A673 (cell line): ENCODE measurements around the gene RHPN2.

Experiments used
- CTCF ChIP-seq: fragments of 300-800, 200-600 bp; sonication (generic); conservative IDR thresholded peaks from 2 replicates; pipeline ENCODE4 v1.5.1; 2017; ENCODE audit warnings: low read depth, mild to moderate bottlenecking, antibody characterized with exemption, low read length, moderate library complexity, mixed read lengths
- EZH2 ChIP-seq: fragments of 200-600 bp; sonication (generic); IDR thresholded peaks from 2 replicates; pipeline ENCODE4 v1.6.1; 2017; ENCODE audit warnings: borderline replicate concordance, low read depth, mild to moderate bottlenecking, mixed read lengths, antibody characterized with exemption, low read length; ENCODE audit not compliant: poor library complexity, severe bottlenecking

DNA sequence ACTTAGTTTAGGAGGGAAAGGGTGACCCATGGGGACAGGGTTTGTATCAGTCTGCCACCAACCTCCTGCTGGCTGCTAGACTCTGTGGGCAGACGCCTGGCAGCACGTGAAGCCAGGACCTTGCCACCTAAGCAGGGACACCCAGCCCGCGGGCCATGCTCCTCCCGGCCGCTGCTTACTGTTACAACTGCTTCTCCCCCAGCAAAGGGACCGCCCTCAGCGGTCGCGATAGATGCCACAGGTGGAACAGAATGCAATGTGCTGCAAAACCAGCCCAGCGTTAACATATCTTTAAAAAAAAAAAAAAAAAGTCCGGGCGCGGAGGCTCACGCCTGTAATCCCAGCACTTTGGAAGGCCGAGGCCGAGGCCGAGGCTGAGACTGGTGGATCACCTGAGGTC lies 1.9 kb upstream of the RHPN2 start:
- TF ChIP-seq CTCF (no peak), EZH2 (no peak)
